Smooth muscle cell (in vitro differentiated cells): ENCODE results near the gene USP34. TPM values are rescaled to one million over a fixed set of nuclear protein-coding genes. Genes with fewer than 3 reads are reported as not detected.

ENCODE experiments used
- DNase-seq: peaks from one replicate; lab custom pipeline; 2025; ENCODE audit not compliant: unreplicated experiment; lab: John Stamatoyannopoulos, UW
- H2AFZ ChIP-seq: fragments of 200-600 bp; sonication (generic); 2 replicates; pipeline ENCODE4 v1.6.0; 2016; ENCODE audit warnings: antibody characterized with exemption, low read depth, mild to moderate bottlenecking
- H3F3A ChIP-seq: fragments of 200-600 bp; sonication (generic); 2 replicates; pipeline ENCODE4 v1.6.0; 2017; ENCODE audit warnings: antibody characterized with exemption, low read depth
- H3K27ac ChIP-seq: fragments of 200-600 bp; sonication (generic); 2 replicates; pipeline ENCODE4 v1.5.1; 2016; ENCODE audit warnings: low read depth, mild to moderate bottlenecking
- H3K27me3 ChIP-seq: fragments of 200-600 bp; sonication (generic); 2 replicates; pipeline ENCODE4 v1.6.1; 2016; ENCODE audit warnings: low read depth, mild to moderate bottlenecking
- H3K36me3 ChIP-seq: fragments of 200-600 bp; sonication (generic); 2 replicates; pipeline ENCODE4 v1.5.1; 2016; ENCODE audit warnings: low read depth
- H3K4me1 ChIP-seq: fragments of 200-600 bp; sonication (generic); 2 replicates; pipeline ENCODE4 v1.5.1; 2016; ENCODE audit warnings: low read depth
- H3K4me2 ChIP-seq: fragments of 200-600 bp; sonication (generic); 2 replicates; pipeline ENCODE4 v1.6.0; 2016; ENCODE audit warnings: mild to moderate bottlenecking
- H3K4me3 ChIP-seq: fragments of 200-600 bp; sonication (generic); 2 replicates; pipeline ENCODE4 v1.5.1; 2016; ENCODE audit warnings: mild to moderate bottlenecking
- H3K79me2 ChIP-seq: fragments of 200-600 bp; sonication (generic); 2 replicates; pipeline ENCODE4 v1.6.0; 2016; ENCODE audit warnings: low read depth, mild to moderate bottlenecking
- H3K9ac ChIP-seq: fragments of 200-600 bp; sonication (generic); 2 replicates; pipeline ENCODE4 v1.6.0; 2016; ENCODE audit warnings: low read depth
- H3K9me3 ChIP-seq: fragments of 200-600 bp; sonication (generic); replicated peaks from 2 replicates; pipeline ENCODE4 v1.5.1; 2016; ENCODE audit warnings: low read depth
- H4K20me1 ChIP-seq: fragments of 200-600 bp; sonication (generic); 2 replicates; pipeline ENCODE4 v1.6.0; 2016; ENCODE audit warnings: low read depth
- CTCF ChIP-seq: fragments of 200-600 bp; sonication (generic); IDR thresholded peaks from 2 replicates; pipeline ENCODE4 v1.5.1; 2017; ENCODE audit warnings: borderline replicate concordance, mild to moderate bottlenecking, antibody characterized with exemption; ENCODE audit not compliant: insufficient read depth, poor library complexity, severe bottlenecking
- WGBS: methylation state at CpG from one replicate; pipeline ENCODE4 v1.1.7; 2016; ENCODE audit warnings: low lambda C conversion rate; 5-methylcytosine and 5-hydroxymethylcytosine counted together
- polyA plus RNA-seq: library from polyadenylated mRNA; unstranded; fragments of >200 nt; fragmentation: Nextera tagmentation; extraction: Ambion mirVana; gene quantifications from 2 replicates; pipeline ENCODE4 v1.2.1, GENCODE V29; 2016
- total RNA-seq: library from RNA; depleted of rRNA; stranded (reverse); fragments of >200 nt; gene quantifications from 2 replicates; pipeline ENCODE4 v1.2.3, GENCODE V29; 2014

The USP34 gene
- total and polyA plus RNA-seq, 2 experiments from 2014 or later: 26.4 to 152 TPM

DNA sequence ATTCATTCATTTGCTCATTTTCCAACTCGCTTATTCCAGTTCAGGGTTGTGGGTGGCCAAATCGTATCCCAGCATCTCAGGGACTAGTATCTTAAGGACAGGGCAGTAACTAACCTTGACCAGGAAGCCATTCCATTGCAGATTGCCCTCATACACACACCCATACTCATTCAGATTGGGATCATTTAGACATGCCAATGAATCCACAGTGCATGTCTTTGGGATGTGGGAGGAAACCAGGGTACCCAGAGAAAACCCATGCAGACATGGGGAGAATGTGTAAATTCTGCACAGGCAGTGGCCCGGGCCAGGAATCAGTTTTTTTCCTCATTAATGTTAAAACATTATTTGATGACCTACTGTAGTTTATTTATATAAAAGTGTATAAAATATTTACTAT is 150.7 kb downstream of the USP34 start:
- Histone ChIP-seq H3K36me3 (peaks cover 15% of the 10 kb centered on the region), H3K4me1 (no peaks in the 10 kb centered on the region), H3F3A (no peaks in the 10 kb centered on the region), H2AFZ (no peak overlapping the region), H3K4me3 (no peak overlapping the region), H3K9ac (no peak overlapping the region), H3K27me3 (no peaks in the 10 kb centered on the region), H3K79me2 (no peaks in the 10 kb centered on the region), H3K9me3 (no peaks in the 10 kb centered on the region), H3K27ac (no peak overlapping the region), H4K20me1 (peaks cover 22% of the 10 kb centered on the region), H3K4me2 (no peak overlapping the region)
- no peak for TF ChIP-seq CTCF
- WGBS: 98% methylated on average over 3 of the region's 3 CpGs
- DNase-seq: no peak

DNA sequence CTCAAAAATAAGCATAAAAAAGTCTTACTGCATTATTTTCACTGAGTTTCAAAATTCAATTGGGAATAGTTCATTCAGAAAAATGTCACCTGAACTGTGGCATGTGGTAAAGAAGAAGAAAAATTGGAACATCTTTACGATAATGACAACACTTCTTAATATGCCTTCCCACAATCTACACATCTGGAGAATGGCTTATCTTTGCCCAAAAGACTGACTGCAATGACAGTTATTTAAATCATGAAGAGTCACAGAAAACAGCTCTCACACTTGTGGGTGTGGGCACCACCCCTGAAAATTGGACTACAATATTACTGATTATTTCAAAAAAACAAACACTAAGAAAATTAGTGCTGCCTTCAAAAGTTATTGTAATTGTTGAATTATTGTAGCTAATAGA is 152.3 kb downstream of the USP34 start:
- no peak overlapping the region for H3K4me3 ChIP-seq
- peaks cover 20% of the 10 kb centered on the region for H3K36me3 ChIP-seq
- no peaks in the 10 kb centered on the region for H3K4me1 ChIP-seq
- H3K9ac ChIP-seq: no peak overlapping the region
- peaks cover 13% of the 10 kb centered on the region for H4K20me1 ChIP-seq
- 91% methylated on average over 1 of the region's 1 CpG for WGBS
- H3K9me3 ChIP-seq: no peaks in the 10 kb centered on the region
- no peak overlapping the region for H2AFZ ChIP-seq
- TF ChIP-seq CTCF: no peak
- H3K4me2 ChIP-seq: no peak overlapping the region
- no peak for DNase-seq
- H3K79me2 ChIP-seq: no peaks in the 10 kb centered on the region
- H3K27me3 ChIP-seq: no peaks in the 10 kb centered on the region
- H3F3A ChIP-seq: no peaks in the 10 kb centered on the region
- no peak overlapping the region for H3K27ac ChIP-seq

DNA sequence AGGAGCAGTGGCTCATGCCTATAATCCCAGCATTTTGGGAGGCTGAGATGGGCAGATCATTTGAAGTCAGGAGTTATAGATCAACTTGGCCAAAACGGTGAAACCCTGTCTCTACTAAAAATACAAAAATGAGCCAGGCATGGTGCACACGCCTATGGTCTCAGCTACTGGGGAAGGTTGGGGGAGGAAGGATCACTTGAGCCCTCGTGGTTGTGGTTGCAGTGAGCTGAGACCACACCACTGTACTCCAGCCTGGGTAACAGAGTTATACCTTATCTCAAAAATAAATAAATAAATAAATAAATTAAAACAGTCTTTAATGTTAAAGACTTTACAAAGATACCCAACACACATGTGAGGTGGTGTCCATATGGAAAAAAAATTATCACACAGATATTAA is 174.9 kb downstream of the USP34 start:
- Histone ChIP-seq H3K27me3 (no peaks in the 10 kb centered on the region), H3K9ac (no peak overlapping the region), H3K4me3 (no peak overlapping the region), H2AFZ (no peak overlapping the region), H3K27ac (no peak overlapping the region), H3K4me1 (no peaks in the 10 kb centered on the region), H3K36me3 (peaks cover 6% of the 10 kb centered on the region), H3K9me3 (no peaks in the 10 kb centered on the region), H3K4me2 (no peak overlapping the region), H3K79me2 (peaks cover 4% of the 10 kb centered on the region), H3F3A (no peaks in the 10 kb centered on the region), H4K20me1 (no peaks in the 10 kb centered on the region)
- 95% methylated on average over 3 of the region's 3 CpGs for WGBS
- TF ChIP-seq CTCF: no peak
- no peak for DNase-seq

- no peak for DNase-seq
- H3K9me3 ChIP-seq: no peaks in the 10 kb centered on the region
- H3K4me2 ChIP-seq: no peak overlapping the region
- no peaks in the 10 kb centered on the region for H3K4me1 ChIP-seq
- peaks cover 4% of the 10 kb centered on the region for H3K79me2 ChIP-seq
- H3K27me3 ChIP-seq: no peaks in the 10 kb centered on the region
- H4K20me1 ChIP-seq: no peaks in the 10 kb centered on the region
- H3K36me3 ChIP-seq: peaks cover 7% of the 10 kb centered on the region
- 84% methylated on average over 5 of the region's 5 CpGs for WGBS
- H3K4me3 ChIP-seq: no peak overlapping the region
- H2AFZ ChIP-seq: no peak overlapping the region
- no peak overlapping the region for H3K9ac ChIP-seq
- H3F3A ChIP-seq: no peaks in the 10 kb centered on the region
- H3K27ac ChIP-seq: no peak overlapping the region
- TF ChIP-seq CTCF: no peak
These were observed 178.9 kb downstream of the USP34 start for GRCh38 chr2:61291851-61292575.
